T-helper 1 cell treated with Interleukin-12 subunit alpha and Interleukin-12 subunit beta and Interleukin-4 antibody, amounts not matched to agents 30 μg/mL and 1 μg/mL, for 36 hours (primary cell): Measurements from ENCODE around the gene SH3BGR.
"Not testable (repeated sequence)": the region's sequence is repeated elsewhere in the genome, so short reads cannot be mapped to it uniquely, and the experiment has no call there.

ENCODE experiments used
- H3K27ac Mint-ChIP-seq: one replicate; pipeline ENCODE4 v1.8.0; 2021; ENCODE audit warnings: mild to moderate bottlenecking, mixed read lengths
- H3K27me3 Mint-ChIP-seq: one replicate; pipeline ENCODE4 v1.8.0; 2021; ENCODE audit warnings: low read depth, mixed read lengths
- H3K36me3 Mint-ChIP-seq: one replicate; pipeline ENCODE4 v1.8.0; 2021; ENCODE audit warnings: low read depth, mixed read lengths
- H3K4me1 Mint-ChIP-seq: one replicate; pipeline ENCODE4 v1.8.0; 2021; ENCODE audit warnings: low read depth, mixed read lengths
- H3K4me3 Mint-ChIP-seq: one replicate; pipeline ENCODE4 v1.8.0; 2021; ENCODE audit warnings: mild to moderate bottlenecking, moderate library complexity, mixed read lengths
- H3K9me3 Mint-ChIP-seq: one replicate; pipeline ENCODE4 v1.8.0; 2021; ENCODE audit warnings: mixed read lengths

The SH3BGR gene

GRCh38 chr21:39536835-39537234 is 85.1 kb downstream of the SH3BGR start:
- Mint-ChIP-seq H3K27ac (no peak overlapping the region), H3K9me3 (no peaks in the 10 kb centered on the region), H3K4me3 (no peak overlapping the region), H3K36me3 (no peaks in the 10 kb centered on the region), H3K4me1 (no peaks in the 10 kb centered on the region), H3K27me3 (peaks cover 4% of the 10 kb centered on the region)

GRCh38 chr21:39537571-39537970 is 85.8 kb downstream of the SH3BGR start:
- Mint-ChIP-seq H3K4me3 (no peak overlapping the region), H3K27ac (no peak overlapping the region), H3K36me3 (no peaks in the 10 kb centered on the region), H3K4me1 (no peaks in the 10 kb centered on the region), H3K9me3 (no peaks in the 10 kb centered on the region), H3K27me3 (peaks cover 4% of the 10 kb centered on the region)

GRCh38 chr21:39538453-39539042 is 86.8 kb downstream of the SH3BGR start:
- Mint-ChIP-seq H3K4me3 (no peak overlapping the region), H3K27ac (no peak overlapping the region), H3K4me1 (no peaks in the 10 kb centered on the region), H3K27me3 (peaks cover 4% of the 10 kb centered on the region), H3K9me3 (no peaks in the 10 kb centered on the region), H3K36me3 (no peaks in the 10 kb centered on the region)

GRCh38 chr21:39540367-39540766 is 88.6 kb downstream of the SH3BGR start:
- not testable (repeated sequence) for H3K36me3 Mint-ChIP-seq, H3K27ac Mint-ChIP-seq, H3K4me3 Mint-ChIP-seq, H3K9me3 Mint-ChIP-seq, H3K27me3 Mint-ChIP-seq, H3K4me1 Mint-ChIP-seq

- H3K36me3 Mint-ChIP-seq = no peaks in the 10 kb centered on the region
- no peak overlapping the region for H3K27ac Mint-ChIP-seq
- no peaks in the 10 kb centered on the region for H3K4me1 Mint-ChIP-seq
- peaks cover 4% of the 10 kb centered on the region for H3K27me3 Mint-ChIP-seq
- H3K4me3 Mint-ChIP-seq = no peak overlapping the region
- H3K9me3 Mint-ChIP-seq = no peaks in the 10 kb centered on the region
Measured at GRCh38 chr21:39542736-39543135, 91.0 kb downstream of the SH3BGR start.

GRCh38 chr21:39546522-39546921 is 94.8 kb downstream of the SH3BGR start:
- H3K36me3 Mint-ChIP-seq = no peaks in the 10 kb centered on the region
- no peak overlapping the region for H3K27ac Mint-ChIP-seq
- no peaks in the 10 kb centered on the region for H3K27me3 Mint-ChIP-seq
- H3K4me3 Mint-ChIP-seq = no peak overlapping the region
- H3K9me3 Mint-ChIP-seq = no peaks in the 10 kb centered on the region
- no peaks in the 10 kb centered on the region for H3K4me1 Mint-ChIP-seq

- Mint-ChIP-seq H3K4me1 (no peaks in the 10 kb centered on the region), H3K4me3 (no peak overlapping the region), H3K36me3 (no peaks in the 10 kb centered on the region), H3K27me3 (no peaks in the 10 kb centered on the region), H3K9me3 (no peaks in the 10 kb centered on the region), H3K27ac (no peak overlapping the region)
Measured at GRCh38 chr21:39552856-39553255, 101.1 kb downstream of the SH3BGR start.

GRCh38 chr21:39553331-39553730 is 101.6 kb downstream of the SH3BGR start:
- Mint-ChIP-seq H3K27ac (no peak overlapping the region), H3K27me3 (no peaks in the 10 kb centered on the region), H3K4me3 (no peak overlapping the region), H3K9me3 (no peaks in the 10 kb centered on the region), H3K36me3 (no peaks in the 10 kb centered on the region), H3K4me1 (no peaks in the 10 kb centered on the region)

- no peak overlapping the region for H3K27ac Mint-ChIP-seq
- H3K4me1 Mint-ChIP-seq = no peaks in the 10 kb centered on the region
- no peaks in the 10 kb centered on the region for H3K9me3 Mint-ChIP-seq
- no peaks in the 10 kb centered on the region for H3K27me3 Mint-ChIP-seq
- no peak overlapping the region for H3K4me3 Mint-ChIP-seq
- H3K36me3 Mint-ChIP-seq = no peaks in the 10 kb centered on the region
Measured at GRCh38 chr21:39555911-39556590, 104.3 kb downstream of the SH3BGR start.

GRCh38 chr21:39559511-39559910 is 107.7 kb downstream of the SH3BGR start:
- no peaks in the 10 kb centered on the region for H3K9me3 Mint-ChIP-seq
- no peaks in the 10 kb centered on the region for H3K27me3 Mint-ChIP-seq
- H3K4me1 Mint-ChIP-seq = no peaks in the 10 kb centered on the region
- H3K4me3 Mint-ChIP-seq = no peak overlapping the region
- H3K27ac Mint-ChIP-seq = no peak overlapping the region
- no peaks in the 10 kb centered on the region for H3K36me3 Mint-ChIP-seq

GRCh38 chr21:39561140-39561539 is 109.4 kb downstream of the SH3BGR start:
- Mint-ChIP-seq H3K27me3 (no peaks in the 10 kb centered on the region), H3K4me1 (no peaks in the 10 kb centered on the region), H3K9me3 (no peaks in the 10 kb centered on the region), H3K27ac (no peak overlapping the region), H3K4me3 (no peak overlapping the region), H3K36me3 (no peaks in the 10 kb centered on the region)

- no peak overlapping the region for H3K27ac Mint-ChIP-seq
- no peaks in the 10 kb centered on the region for H3K36me3 Mint-ChIP-seq
- H3K4me3 Mint-ChIP-seq = no peak overlapping the region
- H3K9me3 Mint-ChIP-seq = no peaks in the 10 kb centered on the region
- no peaks in the 10 kb centered on the region for H3K27me3 Mint-ChIP-seq
- H3K4me1 Mint-ChIP-seq = no peaks in the 10 kb centered on the region
Measured at GRCh38 chr21:39562791-39563770, 111.3 kb downstream of the SH3BGR start.

- Mint-ChIP-seq H3K9me3 (no peaks in the 10 kb centered on the region), H3K4me3 (no peak overlapping the region), H3K27me3 (no peaks in the 10 kb centered on the region), H3K27ac (no peak overlapping the region), H3K36me3 (no peaks in the 10 kb centered on the region), H3K4me1 (no peaks in the 10 kb centered on the region)
Measured at GRCh38 chr21:39564200-39564599, 112.4 kb downstream of the SH3BGR start.
